Esophagus muscularis mucosa (tissue), 3 donors: Measurements from ENCODE around the gene FGD5.

Experiments
- CTCF ChIP-seq, 3 experiments: fragments of 200-600 bp in 2 of 3; fragments of 450-650 bp in 1 of 3; sonication (generic) in 2 of 3; IDR thresholded peaks; one replicate each; pipeline ENCODE4 v1.5.1; 2017 to 2019; ENCODE audit warnings: antibody characterized with exemption in 3 of 3, mild to moderate bottlenecking in 2 of 3, moderate library complexity in 1 of 3
- POLR2A ChIP-seq: fragments of 450-650 bp; IDR thresholded peaks from one replicate; pipeline ENCODE4 v1.6.1; 2017; ENCODE audit warnings: antibody characterized with exemption, moderate library complexity, mild to moderate bottlenecking, low read depth

- TF ChIP-seq CTCF (IDR thresholded peaks at IDR 0.05) (no peak), POLR2A (no peak)
Measured at GRCh38 chr3:14846226-14846880, 27.6 kb downstream of the FGD5 start.
